Activated gamma-delta T cell treated with anti-CD3 and anti-CD28 coated beads, Interleukin-2, amount 50 U/mL, for 16 hours (primary cell): ENCODE measurements around the gene TEKT4.
A peak's percentile ranks its signal among the peaks of the same experiment; 100 is the strongest.
"Not testable (repeated sequence)": the region's sequence is repeated elsewhere in the genome, so short reads cannot be mapped to it uniquely, and the experiment has no call there.

Experiments used
- DNase-seq: peaks from one replicate; pipeline ENCODE4 v3.0.0-alpha.2; 2020; ENCODE audit warnings: low read depth

Gene TEKT4, protein sequence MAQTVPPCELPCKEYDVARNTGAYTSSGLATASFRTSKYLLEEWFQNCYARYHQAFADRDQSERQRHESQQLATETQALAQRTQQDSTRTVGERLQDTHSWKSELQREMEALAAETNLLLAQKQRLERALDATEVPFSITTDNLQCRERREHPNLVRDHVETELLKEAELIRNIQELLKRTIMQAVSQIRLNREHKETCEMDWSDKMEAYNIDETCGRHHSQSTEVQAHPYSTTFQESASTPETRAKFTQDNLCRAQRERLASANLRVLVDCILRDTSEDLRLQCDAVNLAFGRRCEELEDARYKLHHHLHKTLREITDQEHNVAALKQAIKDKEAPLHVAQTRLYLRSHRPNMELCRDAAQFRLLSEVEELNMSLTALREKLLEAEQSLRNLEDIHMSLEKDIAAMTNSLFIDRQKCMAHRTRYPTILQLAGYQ

GRCh38 chr2:94871226-94872087 lies at the start of gene TEKT4:
Gene TEKT4, plus strand, starts transcription at chr2:94871430. Its CDS starts 150 bp downstream, at chr2:94871580.
- DNase-seq = no peak

GRCh38 chr2:94839224-94839623 lies 32.0 kb upstream of the TEKT4 start:
- not testable (repeated sequence) for DNase-seq

DNA sequence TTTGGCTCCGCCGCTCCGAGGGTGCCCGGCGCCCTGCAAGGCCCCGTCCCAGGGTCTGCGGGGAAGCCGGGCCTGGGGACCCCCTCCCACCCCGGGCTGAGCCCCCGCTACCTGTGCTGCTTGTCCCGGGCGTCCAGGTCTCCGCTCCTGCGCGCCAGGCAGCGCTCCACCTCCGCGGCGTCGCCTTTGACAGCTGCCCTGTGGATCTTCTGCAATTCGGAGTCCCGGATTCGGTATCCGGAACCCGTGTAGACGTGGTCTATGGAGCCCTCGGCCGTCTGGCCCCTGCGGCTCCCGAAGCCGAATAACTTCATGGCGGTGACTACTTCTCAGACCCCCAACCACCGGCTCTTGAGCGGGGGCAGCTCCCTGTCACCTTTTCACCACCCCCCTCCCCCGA lies 14.4 kb upstream of the TEKT4 start:
- DNase-seq = not testable (repeated sequence)

DNA sequence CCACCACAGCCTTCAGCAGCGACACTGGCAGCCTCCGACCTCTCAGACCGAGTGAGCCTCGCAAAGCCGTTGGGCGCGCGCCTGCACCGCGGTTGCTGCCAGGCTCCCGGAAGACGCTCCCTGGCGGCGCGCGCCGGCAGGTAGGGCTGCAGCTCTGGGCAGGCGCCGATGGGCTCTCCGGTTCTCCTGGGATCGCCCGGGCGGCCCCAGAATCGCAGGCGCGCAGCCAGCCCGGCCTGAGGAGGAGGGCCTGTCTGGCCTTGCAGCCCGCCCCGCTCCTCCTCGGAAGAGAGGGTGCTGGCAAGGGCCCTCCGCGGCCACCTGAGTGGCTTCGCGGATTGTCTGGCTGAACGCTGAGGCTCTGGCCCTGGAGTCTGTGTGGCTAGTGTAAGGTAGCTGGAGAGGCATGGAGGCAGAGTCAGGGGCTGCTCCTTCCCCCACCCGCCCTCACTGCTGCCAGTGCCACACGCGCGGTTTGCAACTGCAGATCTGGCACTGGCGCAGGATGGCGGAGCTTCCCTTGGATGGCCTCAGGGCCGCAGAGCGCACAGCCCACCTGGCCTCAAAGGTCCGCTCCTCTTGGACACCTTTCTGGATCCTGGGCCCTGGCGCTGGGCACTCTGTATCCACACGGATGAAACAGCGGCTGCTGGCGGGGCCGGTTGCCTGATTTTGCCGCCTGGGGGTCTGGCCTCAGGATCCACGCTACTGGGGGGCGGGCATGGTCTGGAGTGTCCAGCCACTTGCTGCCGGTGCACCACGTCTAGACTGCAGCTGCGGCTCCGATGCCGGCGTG lies 13.7 kb upstream of the TEKT4 start:
- DNase-seq = not testable (repeated sequence)

- not testable (repeated sequence) for DNase-seq
These were observed 12.9 kb upstream of the TEKT4 start for GRCh38 chr2:94858163-94858888.

GRCh38 chr2:94861308-94862152 lies 9.7 kb upstream of the TEKT4 start:
- no peak for DNase-seq

DNA sequence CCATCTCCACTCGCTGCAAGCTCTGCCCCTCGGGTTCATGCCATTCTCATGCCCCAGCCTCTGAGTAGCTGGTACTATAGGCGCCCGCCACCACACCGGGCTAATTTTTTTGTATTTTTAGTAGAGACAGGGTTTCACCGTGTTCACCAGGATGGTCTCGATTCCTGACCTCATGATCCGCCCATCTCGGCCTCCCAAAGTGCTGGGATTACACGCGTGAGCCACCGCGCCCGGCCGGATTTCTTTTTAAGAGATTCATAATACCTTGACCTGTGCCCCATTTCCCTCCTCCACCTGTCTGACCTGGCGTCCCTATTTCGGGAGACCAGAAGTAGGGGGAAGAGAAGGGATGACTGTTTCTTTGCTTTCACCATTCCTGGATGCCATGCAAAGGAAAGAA lies 8.3 kb upstream of the TEKT4 start:
- DNase-seq = not testable (repeated sequence)

DNA sequence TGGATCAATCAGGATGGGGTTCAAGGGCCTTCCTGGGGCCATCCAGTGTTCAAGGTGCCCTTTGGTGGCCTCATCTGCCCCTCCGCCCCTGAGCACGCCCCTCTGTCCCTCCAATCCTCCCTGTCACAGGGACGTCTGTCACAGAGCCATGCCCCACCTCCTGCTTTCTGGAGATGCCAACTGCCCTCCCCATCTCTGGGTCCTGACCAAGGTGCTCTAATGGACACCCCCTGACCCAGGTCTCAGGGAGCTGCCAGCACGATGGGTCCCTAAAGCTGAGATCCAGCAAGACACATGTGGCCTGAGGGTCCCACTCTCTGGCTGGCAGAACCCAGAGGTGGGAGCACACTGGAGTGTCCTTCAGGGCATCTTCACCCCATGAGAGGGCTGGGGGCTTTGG lies 2.1 kb upstream of the TEKT4 start:
- no peak for DNase-seq

DNA sequence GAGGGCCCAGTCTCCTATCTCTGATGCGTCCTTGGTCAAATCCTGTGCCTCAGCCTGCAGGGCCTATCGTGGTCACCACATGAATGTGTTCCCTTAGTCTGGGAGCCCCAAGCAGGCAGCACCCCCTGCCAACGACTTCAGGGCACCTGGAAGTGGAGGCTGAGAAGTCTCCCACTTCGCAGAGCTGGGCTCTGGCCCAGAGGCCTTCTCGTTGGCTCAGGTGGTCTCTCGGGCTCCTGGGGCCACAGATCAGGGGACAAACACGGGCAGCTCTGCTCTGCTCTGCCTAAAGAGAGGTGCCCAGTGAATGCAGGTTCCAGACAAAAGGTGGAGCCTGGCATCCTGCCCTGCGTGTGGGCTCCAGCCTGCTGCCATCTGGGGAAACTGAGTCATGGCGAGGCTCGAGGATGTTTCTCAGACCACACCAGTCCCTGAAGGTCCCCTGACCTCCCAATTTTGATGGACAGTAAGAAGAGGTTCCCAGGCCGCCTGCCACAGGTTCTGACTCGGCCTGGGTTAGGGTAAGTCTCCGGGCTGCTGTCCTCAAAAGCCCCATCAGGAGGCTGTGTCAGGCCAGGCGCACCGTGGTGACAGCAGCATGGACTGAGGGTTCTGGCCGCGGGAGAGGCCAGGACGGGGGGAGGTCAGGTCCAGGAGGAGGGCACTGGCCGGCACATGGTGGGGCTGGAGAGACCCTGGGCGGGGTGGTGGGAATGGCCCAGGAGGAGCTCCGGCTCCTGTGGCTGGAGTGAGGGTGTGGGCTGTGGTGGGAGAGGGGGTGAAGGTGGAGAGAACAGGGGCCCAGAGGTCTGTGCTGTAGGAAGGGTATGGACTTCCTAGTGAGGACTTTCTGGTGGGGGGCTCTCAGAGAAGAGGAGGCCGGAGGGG lies 1.4 kb upstream of the TEKT4 start:
- no peak for DNase-seq

GRCh38 chr2:94870440-94871225 lies 597 bp upstream of the TEKT4 start:
- DNase-seq = no peak

DNA sequence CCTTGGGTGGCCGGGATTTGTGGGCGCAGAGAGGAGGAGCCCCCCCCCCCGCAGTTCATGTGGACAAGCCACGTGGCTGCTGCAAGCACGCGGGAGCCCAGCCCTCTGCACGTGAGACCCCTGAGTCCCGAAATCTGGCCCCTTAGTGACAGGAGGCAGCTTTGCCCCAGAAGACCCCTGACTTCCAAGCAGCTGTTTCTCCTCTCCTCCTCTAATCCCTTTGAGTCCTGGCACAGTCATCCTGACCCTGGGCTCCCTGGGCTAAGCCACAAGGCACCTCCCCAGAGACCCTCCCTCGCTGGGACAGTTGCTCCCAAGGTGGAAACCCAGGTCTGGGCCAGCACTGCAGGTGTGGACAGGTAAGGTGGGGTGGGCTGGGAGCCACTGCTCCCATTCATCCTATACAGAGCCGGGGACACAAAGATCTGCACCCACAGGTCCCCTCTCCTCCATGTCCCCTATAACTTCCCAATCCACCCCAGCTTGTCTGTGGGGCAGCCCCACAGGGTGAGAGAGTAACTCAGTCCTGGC lies 923 bp downstream of the TEKT4 start:
- no peak for DNase-seq

GRCh38 chr2:94872676-94873361 lies 1.6 kb downstream of the TEKT4 start:
- no peak for DNase-seq

DNA sequence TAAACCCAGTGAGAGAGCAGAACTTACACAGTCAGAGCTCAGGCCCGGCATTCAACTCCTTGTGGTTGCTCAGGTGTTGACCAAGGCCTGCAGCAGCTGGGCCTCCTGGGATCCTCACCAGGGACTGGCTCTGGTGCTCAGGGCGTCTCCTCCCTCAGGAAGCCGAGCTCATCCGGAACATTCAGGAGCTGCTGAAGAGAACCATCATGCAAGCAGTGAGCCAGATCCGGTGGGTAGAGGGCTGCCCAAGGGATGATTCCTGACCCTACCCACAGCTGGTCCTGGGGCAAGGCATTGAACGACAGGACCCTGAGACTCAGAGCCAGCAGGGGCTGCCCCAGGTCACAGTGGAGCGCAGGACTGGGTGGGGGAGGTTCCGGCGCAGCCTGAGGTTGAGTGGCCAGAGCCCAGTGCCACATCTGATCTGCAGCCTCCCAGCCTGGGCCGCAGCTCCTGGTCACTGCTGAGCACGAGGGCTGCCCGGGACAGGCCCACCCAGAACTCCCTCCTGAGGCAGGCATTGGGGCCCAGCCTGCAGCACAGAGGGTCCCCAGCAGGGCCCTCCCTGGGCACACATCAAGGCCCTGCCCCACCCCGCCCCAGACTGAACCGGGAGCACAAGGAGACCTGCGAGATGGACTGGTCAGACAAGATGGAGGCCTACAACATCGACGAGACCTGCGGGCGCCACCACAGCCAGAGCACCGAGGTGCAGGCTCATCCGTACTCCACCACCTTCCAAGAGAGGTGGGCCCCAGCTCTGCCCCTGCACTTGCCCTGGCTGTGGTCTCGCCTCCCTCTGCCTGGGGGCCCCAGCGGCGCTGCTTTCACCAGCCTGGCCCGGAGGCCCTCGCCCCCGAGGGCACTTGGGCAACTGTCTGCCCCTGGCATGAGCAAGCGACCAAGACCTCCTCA lies 2.4 kb downstream of the TEKT4 start:
- DNase-seq = no peak

DNA sequence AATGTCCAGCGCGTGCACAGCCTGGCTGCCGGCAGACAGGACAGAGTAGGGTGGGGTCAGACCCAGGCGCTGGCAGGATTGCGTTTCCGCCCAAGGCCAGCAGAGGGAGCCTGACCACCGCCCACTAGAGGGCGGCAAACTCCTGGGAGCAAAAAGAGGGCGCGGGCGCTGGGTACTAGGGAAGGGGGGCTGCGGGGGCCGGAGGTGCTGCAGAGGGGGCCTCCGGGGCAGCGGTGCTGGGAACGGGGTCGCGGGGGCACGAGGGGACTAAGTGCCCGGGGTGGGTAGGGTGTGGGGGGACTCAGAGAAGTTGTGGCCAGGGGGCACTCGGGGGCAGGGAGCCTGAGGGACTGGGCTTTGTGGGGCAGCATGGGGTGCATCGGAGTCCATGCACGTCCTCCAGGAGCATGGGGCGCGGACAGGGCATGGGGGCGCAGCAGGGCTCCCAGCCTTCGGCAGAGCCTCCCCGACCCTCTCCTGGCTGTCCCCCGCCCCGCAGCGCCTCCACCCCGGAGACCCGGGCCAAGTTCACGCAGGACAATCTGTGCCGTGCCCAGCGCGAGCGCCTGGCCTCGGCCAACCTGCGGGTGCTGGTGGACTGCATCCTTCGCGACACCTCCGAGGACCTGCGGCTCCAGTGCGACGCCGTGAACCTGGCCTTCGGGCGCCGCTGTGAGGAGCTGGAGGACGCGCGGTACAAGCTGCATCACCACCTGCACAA lies 3.2 kb downstream of the TEKT4 start:
- peak; percentile 20 for DNase-seq

DNA sequence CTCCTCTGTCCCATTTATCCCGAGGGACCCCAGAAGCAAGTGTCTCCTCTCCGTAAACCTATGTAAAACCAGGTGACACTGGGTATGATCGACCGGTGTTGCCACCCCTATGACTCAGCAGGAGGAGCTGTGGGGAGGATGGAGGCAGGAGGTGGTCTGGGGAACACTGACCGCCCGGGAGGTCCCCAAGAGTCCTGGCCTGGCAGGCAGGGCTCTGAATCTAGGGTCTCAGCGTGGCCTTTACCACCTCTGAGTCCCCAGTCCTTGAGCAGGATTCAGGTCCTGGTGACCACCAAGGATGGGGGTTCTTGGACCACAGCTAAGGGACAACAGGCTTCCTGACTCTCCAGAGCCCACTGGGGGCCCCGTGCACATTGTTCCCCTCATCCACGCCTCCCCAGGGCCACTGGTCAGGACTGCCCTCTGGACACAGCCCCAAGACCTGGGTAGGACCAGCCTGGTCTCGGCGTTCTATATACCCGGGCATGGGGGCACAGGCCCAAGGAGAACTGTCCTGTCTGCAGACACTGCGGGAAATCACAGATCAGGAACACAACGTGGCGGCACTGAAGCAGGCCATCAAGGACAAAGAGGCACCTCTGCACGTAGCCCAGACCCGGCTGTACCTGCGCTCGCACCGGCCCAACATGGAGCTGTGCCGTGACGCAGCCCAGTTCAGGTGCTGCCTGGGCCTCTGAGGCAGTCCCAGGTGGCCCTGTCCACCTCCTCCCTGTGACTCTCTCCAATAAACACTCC lies 4.0 kb downstream of the TEKT4 start:
- DNase-seq = no peak
